Keratinocyte (primary cell): ENCODE data around the gene MINDY4. TPM values are rescaled to one million over a fixed set of nuclear protein-coding genes. Genes with fewer than 3 reads are reported as not detected.

Source experiments
- DNase-seq: peaks from one replicate; pipeline ENCODE4 v3.0.0-alpha.2; 2011; ENCODE audit warnings: low read depth, missing footprints, low spot score
- FAIRE-seq: peaks from 2 replicates; lab custom pipeline; 2011; peaks lifted over from hg19 to GRCh38; lab: Jason Lieb, UNC
- H2AFZ ChIP-seq: 2 replicates; pipeline ENCODE4 v1.6.0; 2012; ENCODE audit warnings: low read length, control low read depth, inconsistent platforms; ENCODE audit not compliant: control insufficient read depth
- H3K27ac ChIP-seq: 2 replicates; pipeline ENCODE4 v1.5.1; 2011; ENCODE audit warnings: low read length; ENCODE audit not compliant: control insufficient read depth, insufficient read depth
- H3K27me3 ChIP-seq: 3 replicates; pipeline ENCODE4 v1.6.0; 2011; ENCODE audit warnings: low read length; ENCODE audit not compliant: control insufficient read depth, insufficient read depth; ENCODE audit errors: extremely low read depth
- H3K36me3 ChIP-seq, 2 experiments: 2 replicates in 1 of 2; 3 replicates in 1 of 2; pipeline ENCODE4 v1.5.1; 2011; ENCODE audit warnings: low read length in 2 of 2, mild to moderate bottlenecking in 1 of 2; ENCODE audit not compliant: control insufficient read depth in 2 of 2, insufficient read depth in 2 of 2; ENCODE audit errors: extremely low read depth in 1 of 2
- H3K4me1 ChIP-seq: 3 replicates; pipeline ENCODE4 v1.5.1; 2011; ENCODE audit warnings: low read length; ENCODE audit not compliant: control insufficient read depth, insufficient read depth; ENCODE audit errors: extremely low read depth
- H3K4me2 ChIP-seq: 3 replicates; pipeline ENCODE4 v1.6.0; 2011; ENCODE audit warnings: low read depth, low read length; ENCODE audit not compliant: control insufficient read depth, insufficient read depth; ENCODE audit errors: extremely low read depth
- H3K4me3 ChIP-seq, 3 experiments: fragments of 200-600 bp in 1 of 3; sonication (generic) in 1 of 3; 2 replicates in 2 of 3; 3 replicates in 1 of 3; pipeline ENCODE4 v1.5.1; 2011 to 2016; ENCODE audit warnings: low read length in 3 of 3, mild to moderate bottlenecking in 3 of 3, control low read depth in 2 of 3, inconsistent platforms in 1 of 3, low read depth in 1 of 3, mixed read lengths in 1 of 3, mixed run types in 1 of 3, moderate library complexity in 1 of 3; ENCODE audit not compliant: control insufficient read depth in 2 of 3, insufficient read depth in 2 of 3; ENCODE audit errors: extremely low read depth in 1 of 3
- H3K79me2 ChIP-seq: 2 replicates; pipeline ENCODE4 v1.6.0; 2012; ENCODE audit warnings: low read length; ENCODE audit not compliant: control insufficient read depth, insufficient read depth
- H3K9ac ChIP-seq: 3 replicates; pipeline ENCODE4 v1.6.0; 2011; ENCODE audit warnings: low read length; ENCODE audit not compliant: control insufficient read depth, insufficient read depth; ENCODE audit errors: extremely low read depth
- H3K9me1 ChIP-seq: 3 replicates; pipeline ENCODE4 v1.6.0; 2011; ENCODE audit warnings: low read length; ENCODE audit not compliant: control insufficient read depth, insufficient read depth; ENCODE audit errors: extremely low read depth
- H3K9me3 ChIP-seq: 2 replicates; pipeline ENCODE4 v1.5.1; 2012; ENCODE audit warnings: low read depth, low read length; ENCODE audit not compliant: control insufficient read depth
- H4K20me1 ChIP-seq: 3 replicates; pipeline ENCODE4 v1.6.0; 2011; ENCODE audit warnings: low read length; ENCODE audit not compliant: control insufficient read depth, insufficient read depth; ENCODE audit errors: extremely low read depth
- CTCF ChIP-seq, 3 experiments: IDR thresholded peaks in 1 of 3; conservative IDR thresholded peaks in 1 of 3; optimal IDR thresholded peaks in 1 of 3; 2 replicates in 2 of 3; 3 replicates in 1 of 3; pipeline versions ENCODE3 to v1.5.1; 2011; ENCODE audit warnings: low read length in 3 of 3, mild to moderate bottlenecking in 3 of 3, moderate library complexity in 2 of 3, control low read depth in 1 of 3, inconsistent platforms in 1 of 3; ENCODE audit not compliant: insufficient read depth in 2 of 3; ENCODE audit errors: extremely low read depth in 1 of 3
- EZH2 ChIP-seq: IDR thresholded peaks from one replicate; pipeline ENCODE4 v1.6.1; 2012; ENCODE audit warnings: inconsistent platforms, mild to moderate bottlenecking, low read length, moderate library complexity
- dilution Hi-C: fragments of 300-500 bp; cut with MboI; formaldehyde crosslinking; loops from one replicate; pipeline ENCODE4 v1.7.0; 2020; ENCODE audit warnings: low sequenced_read_pairs; ENCODE audit not compliant: extremely low pct_ligation_motif_present
- polyA plus RNA-seq, 5 experiments: library from polyadenylated mRNA; depleted of rRNA in 3 of 5; stranded (reverse) in 3 of 5; stranded (forward) in 1 of 5; unstranded in 1 of 5; fragments of >200 nt; gene quantifications; 1 replicate in 1 of 5; 2 replicates in 3 of 5; 3 replicates in 1 of 5; pipeline versions ENCODE4 v1.2.1 to v1.2.3, GENCODE V29; 2011 to 2012; ENCODE audit warnings: missing spikeins in 2 of 5, low read depth in 1 of 5, low replicate concordance in 1 of 5

MINDY4 gene
- polyA plus RNA-seq, 1 donor (not counting 4 experiments of a cell fraction or from before 2014, with no cell fraction given) = 1.5 TPM

GRCh38 chr7:30736291-30736690 is 34.9 kb upstream of the MINDY4 start:
- no peak overlapping the region for H3K27ac ChIP-seq
- TF ChIP-seq CTCF (optimal IDR thresholded peaks at IDR 0.05 in 1 of 3, IDR thresholded peaks at IDR 0.05 in 1 of 3, conservative IDR thresholded peaks at IDR 0.05 in 1 of 3; ENCODE audit: extremely low read depth in 1 of 3, insufficient read depth in 2 of 3, low read length in 3 of 3) (no peak), EZH2 (no peak)
- no peak for FAIRE-seq
- no peak overlapping the region for H3K9ac ChIP-seq
- no peaks in the 10 kb centered on the region for H3K4me1 ChIP-seq
- no peaks in the 10 kb centered on the region for H3K79me2 ChIP-seq
- no peak overlapping the region for H3K4me2 ChIP-seq
- no peaks in the 10 kb centered on the region for H3K9me3 ChIP-seq
- no peaks in the 10 kb centered on the region for H3K36me3 ChIP-seq
- no peak overlapping the region for H3K4me3 ChIP-seq
- H2AFZ ChIP-seq = no peak overlapping the region
- no peaks in the 10 kb centered on the region for H3K9me1 ChIP-seq
- dilution Hi-C loops = loop anchor here (25.0 kb wide), 1 partner anchor 99 kb away; no protein-coding TSS in a partner anchor
- DNase-seq = no peak
- H4K20me1 ChIP-seq = no peaks in the 10 kb centered on the region
- H3K27me3 ChIP-seq = peaks cover 15% of the 10 kb centered on the region

GRCh38 chr7:30738026-30738915 is 32.9 kb upstream of the MINDY4 start:
- no peaks in the 10 kb centered on the region for H3K79me2 ChIP-seq
- H3K27ac ChIP-seq = no peak overlapping the region
- H3K27me3 ChIP-seq = peaks cover 12% of the 10 kb centered on the region
- H2AFZ ChIP-seq = no peak overlapping the region
- H3K9me1 ChIP-seq = no peaks in the 10 kb centered on the region
- no peaks in the 10 kb centered on the region for H3K36me3 ChIP-seq
- FAIRE-seq = no peak
- H3K4me3 ChIP-seq = no peak overlapping the region
- TF ChIP-seq CTCF (optimal IDR thresholded peaks at IDR 0.05 in 1 of 3, IDR thresholded peaks at IDR 0.05 in 1 of 3, conservative IDR thresholded peaks at IDR 0.05 in 1 of 3; ENCODE audit: extremely low read depth in 1 of 3, insufficient read depth in 2 of 3, low read length in 3 of 3) = no peak
- TF ChIP-seq EZH2 = no peak
- H4K20me1 ChIP-seq = no peaks in the 10 kb centered on the region
- no peak overlapping the region for H3K4me2 ChIP-seq
- dilution Hi-C loops = loop anchor here (25.0 kb wide), 1 partner anchor 101 kb away; no protein-coding TSS in a partner anchor
- no peaks in the 10 kb centered on the region for H3K9me3 ChIP-seq
- no peak for DNase-seq
- no peaks in the 10 kb centered on the region for H3K4me1 ChIP-seq
- no peak overlapping the region for H3K9ac ChIP-seq
